Measurements from ENCODE around the gene COX8A.

GRCh38 chr11:63941901-63942300 lies 32.5 kb upstream of the COX8A start:
- no peak for TF ChIP-seq CTCF (IDR thresholded peaks at IDR 0.05)
- TF ChIP-seq POLR2A (IDR thresholded peaks at IDR 0.05): no peak

All from uterus (tissue), 2 donors.